ENCODE results near the gene AAK1.
"Not testable (repeated sequence)": the region's sequence is repeated elsewhere in the genome, so short reads cannot be mapped to it uniquely, and the experiment has no call there.

Gene AAK1

GRCh38 chr2:69436596-69436937 is 207.0 kb downstream of the AAK1 start:
- no peak for DNase-seq

GRCh38 chr2:69434753-69435152 is 208.8 kb downstream of the AAK1 start:
- no peak for DNase-seq

GRCh38 chr2:69429491-69430183 is 213.9 kb downstream of the AAK1 start:
- DNase-seq, result no peak

DNA sequence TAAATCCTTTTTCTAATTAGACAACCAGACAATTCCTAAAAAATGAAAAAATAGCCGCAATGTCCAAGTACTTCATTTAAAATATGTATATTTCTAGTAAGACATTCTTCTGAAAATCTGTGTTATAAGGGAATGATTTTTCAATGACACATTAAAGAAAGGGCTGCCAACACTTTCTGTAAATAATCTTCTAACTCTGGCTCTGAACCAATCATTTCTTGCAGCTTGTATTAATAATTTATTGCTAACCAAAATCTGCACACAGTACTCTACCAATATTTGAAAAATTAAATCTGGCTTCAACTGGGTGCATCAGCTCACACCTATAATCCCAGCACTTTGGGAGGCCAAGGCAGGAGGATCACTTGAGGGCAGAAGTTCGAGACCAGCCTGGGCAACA is 214.6 kb downstream of the AAK1 start:
- no peak for DNase-seq

DNA sequence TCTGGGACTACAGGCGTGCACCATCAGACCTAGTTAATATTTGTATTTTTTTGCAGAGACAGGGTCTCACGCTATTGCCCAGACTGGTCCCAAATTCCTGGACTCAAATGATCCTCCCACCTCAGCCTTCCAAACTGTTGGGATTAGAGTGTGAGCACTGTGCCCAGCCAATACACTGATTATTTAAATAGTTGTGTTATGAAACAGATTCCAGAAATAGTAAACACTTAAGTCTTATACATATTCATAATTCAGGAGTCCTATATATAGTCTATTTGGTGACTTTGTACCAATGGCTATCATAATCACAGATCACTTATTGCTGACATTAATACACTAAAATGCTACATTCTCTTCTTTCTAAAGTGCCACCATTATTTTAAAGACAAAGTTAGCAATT is 219.1 kb downstream of the AAK1 start:
- DNase-seq, result no peak

GRCh38 chr2:69422198-69422597 is 221.3 kb downstream of the AAK1 start:
- no peak for DNase-seq

- not testable (repeated sequence) for DNase-seq
These were observed 224.4 kb downstream of the AAK1 start for GRCh38 chr2:69419111-69419510.

DNA sequence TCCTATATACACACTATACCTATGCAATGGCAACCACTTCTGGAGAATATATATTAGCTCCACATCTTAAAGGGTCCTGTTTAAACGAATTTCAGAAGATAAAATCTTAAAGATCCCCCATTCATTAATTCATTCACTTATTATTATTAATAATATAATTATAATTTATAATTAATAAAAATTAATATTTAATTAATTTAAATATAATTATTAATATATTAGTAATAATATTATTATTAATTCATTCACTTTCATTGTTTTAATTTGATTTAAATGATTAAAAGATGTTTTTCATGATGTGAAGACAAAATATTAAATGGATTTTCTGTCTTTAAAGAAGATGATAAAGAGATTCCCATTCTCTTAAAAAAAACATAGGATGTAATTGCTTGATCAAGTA is 227.4 kb downstream of the AAK1 start:
- no peak for DNase-seq

Data from NK-92 treated with Interleukin-12 subunit alpha and Interleukin-12 subunit beta, amount 100 ng/mL, for 24 hours (cell line).